GM19328 (cell line): ENCODE measurements around the gene PROX1.
A peak's percentile ranks its signal among the peaks of the same experiment; 100 is the strongest.

Source experiments
- ATAC-seq: cut with Tn5 transposase; IDR thresholded peaks from one replicate; pipeline ENCODE4 v1.9.1; 2021; ENCODE audit warnings: mild to moderate bottlenecking, moderate library complexity; ENCODE audit not compliant: unreplicated experiment

Gene PROX1, protein sequence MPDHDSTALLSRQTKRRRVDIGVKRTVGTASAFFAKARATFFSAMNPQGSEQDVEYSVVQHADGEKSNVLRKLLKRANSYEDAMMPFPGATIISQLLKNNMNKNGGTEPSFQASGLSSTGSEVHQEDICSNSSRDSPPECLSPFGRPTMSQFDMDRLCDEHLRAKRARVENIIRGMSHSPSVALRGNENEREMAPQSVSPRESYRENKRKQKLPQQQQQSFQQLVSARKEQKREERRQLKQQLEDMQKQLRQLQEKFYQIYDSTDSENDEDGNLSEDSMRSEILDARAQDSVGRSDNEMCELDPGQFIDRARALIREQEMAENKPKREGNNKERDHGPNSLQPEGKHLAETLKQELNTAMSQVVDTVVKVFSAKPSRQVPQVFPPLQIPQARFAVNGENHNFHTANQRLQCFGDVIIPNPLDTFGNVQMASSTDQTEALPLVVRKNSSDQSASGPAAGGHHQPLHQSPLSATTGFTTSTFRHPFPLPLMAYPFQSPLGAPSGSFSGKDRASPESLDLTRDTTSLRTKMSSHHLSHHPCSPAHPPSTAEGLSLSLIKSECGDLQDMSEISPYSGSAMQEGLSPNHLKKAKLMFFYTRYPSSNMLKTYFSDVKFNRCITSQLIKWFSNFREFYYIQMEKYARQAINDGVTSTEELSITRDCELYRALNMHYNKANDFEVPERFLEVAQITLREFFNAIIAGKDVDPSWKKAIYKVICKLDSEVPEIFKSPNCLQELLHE

DNA sequence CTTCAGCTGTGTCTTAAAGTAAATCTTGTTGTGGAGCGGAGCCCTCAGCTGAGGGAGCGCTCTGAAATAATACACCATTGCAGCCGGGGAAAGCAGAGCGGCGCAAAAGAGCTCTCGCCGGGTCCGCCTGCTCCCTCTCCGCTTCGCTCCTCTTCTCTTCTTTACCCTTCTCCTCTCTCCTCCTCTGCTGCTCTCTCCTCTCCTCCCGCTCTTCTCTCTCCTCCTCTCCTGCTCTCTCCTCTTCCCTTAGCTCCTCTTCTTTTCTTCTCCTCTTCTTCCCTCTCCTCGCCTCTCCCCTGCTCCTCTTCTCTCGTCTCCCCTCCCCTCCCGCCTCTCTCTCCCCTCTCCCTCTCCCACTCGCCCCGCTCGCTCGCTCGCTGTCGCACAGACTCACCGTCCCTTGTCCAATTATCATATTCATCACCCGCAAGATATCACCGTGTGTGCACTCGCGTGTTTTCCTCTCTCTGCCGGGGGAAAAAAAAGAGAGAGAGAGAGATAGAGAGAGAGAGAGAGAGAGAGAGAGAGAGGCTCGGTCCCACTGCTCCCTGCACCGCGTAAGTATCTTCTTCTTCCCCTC, at the start of gene PROX1:
PROX1 (plus strand) TSS at position 47 of the 580 bp plus-strand sequence. CDS start 8,563 bp downstream, outside the sequence.
- peak; percentile 64 for ATAC-seq

DNA sequence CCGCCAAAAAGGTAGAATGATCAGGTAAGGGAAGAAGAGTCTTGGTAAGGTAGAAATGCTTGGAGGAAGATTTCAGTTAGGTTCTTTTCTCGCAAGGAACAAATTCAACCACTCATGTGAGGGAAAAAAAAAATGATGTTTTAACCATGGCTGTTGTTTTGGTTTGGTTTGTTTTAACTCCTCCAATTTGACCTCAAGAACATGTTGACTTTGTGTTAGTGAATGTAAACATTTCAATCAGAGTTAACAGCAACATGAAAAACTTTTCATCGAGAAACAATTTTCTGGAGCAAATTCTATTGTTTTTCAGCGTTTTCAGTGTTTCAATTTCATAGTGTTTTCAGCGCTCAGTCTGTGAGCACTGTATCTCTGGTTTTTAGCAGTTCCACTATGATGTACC, 49.0 kb upstream of the PROX1 start:
- no peak for ATAC-seq

DNA sequence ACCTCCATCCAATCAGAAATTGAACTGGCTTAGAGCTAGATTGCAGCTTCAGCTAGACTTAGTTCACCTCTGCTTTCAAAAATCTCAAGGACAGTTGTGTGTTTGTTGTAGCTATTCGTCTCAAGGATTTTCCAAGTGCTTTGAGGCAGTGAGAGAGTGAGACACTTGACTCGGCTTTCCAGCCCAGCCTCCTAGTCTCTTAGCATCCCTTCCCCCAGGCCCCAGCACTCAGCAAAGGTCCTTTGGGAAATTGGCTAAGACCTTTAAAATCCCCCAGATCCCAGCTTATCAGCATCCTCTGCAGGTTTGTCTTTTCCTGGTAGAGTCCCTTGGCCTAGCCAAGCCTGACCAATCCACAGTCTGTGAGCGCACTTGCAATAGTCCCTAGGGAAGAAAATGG, 47.9 kb upstream of the PROX1 start:
- ATAC-seq: no peak

DNA sequence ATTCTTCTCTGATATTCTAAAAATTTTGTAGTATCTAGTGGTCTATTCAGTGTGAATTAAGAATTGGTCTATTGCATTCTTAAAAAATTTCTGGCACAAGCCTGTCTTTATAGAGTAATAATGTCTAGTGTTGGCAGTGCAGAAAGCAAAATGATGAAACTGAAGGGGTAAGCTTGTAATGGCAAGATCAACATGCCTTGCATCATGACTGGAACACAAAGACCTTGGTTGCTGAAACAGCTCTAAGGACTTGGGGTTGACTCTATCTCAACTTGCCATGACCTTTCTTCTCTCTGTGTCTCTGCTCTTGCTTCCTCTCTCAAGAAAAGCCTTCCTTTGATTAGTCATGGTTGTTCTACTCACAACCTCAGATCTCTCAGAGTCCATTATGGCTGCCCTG, 46.8 kb upstream of the PROX1 start:
- ATAC-seq: no peak

DNA sequence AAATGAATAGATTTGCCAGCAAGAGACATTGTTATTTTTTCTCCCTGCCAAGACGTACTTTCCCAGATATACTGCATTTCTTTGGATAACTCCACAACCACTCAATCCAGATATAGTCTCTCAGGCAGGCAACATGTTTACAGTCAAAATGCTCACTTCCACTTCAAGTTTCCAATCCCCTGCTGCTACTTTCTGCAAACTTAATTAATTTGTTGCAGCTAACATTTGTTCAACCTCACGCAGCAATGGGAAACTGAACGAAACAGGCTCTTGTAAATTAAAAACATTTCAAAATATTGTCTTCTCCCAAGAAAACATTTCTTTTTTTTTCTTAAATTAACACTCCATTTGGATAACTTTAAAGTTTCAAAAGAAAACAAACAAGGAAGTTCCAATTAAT, 45.7 kb upstream of the PROX1 start:
- no peak for ATAC-seq

DNA sequence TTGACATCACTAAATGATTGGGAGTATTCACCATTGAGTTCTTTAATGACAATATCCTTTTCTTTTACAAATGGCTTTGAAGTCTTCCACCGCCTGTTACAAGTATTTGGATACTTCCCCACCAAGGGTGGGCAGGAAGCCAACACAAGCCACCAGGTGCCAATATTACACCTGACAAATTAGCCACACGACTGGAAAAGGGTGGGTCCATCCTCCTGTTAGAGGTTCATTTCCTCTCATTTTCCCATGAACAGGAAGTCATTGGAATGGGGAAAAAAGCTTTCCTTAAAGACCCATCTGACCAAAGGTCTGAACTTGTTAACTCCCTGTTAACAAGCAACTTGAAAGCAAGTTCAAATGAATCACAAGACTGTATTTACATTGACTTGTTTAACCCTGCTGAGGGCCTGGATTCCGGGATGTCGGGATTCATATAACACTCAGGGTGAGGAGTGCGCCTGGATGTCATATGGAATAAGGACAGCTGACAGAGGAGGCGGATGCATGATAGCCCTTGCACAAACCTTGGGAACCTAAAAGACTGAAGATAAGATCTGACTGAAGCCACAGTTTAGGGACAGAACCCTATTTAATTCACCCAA, 40.5 kb upstream of the PROX1 start:
- ATAC-seq: no peak

DNA sequence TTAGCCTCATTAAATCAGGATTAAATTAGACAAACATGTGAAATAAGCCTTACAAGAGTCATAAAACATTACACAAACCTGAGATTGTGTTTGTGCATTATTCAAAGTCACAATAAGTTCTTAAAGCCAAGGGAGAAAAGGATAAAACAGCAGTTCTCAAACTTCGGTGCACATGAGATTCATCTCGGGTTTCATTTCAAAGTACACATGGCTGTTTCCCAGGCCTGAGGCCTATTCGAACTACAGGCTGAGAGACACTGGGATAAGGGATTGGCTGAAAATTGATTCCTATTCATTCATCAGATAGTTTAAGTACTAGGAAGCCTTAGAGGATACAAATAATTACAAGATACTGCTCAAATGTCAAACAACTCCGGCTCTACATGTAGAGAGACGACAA, 35.9 kb upstream of the PROX1 start:
- no peak for ATAC-seq

DNA sequence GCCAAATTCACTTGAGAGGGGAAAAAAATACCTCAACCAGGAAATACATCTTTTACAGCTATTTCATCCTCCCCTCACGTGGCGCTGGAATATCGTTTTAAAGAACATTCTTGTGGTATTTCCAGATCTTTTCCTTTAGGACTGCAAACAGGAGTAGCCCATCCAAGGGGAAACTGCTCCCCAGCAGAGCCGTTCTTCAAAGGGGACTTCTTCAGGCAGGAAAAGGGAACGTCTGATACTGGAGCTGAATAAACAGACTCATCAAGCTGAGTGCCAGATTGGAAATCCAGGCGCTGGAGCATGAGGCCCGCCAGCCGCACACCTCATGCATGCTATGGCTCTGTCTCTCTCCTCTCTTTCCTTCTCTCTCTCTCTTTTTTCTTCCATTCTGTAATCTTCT, 34.0 kb upstream of the PROX1 start:
- no peak for ATAC-seq

DNA sequence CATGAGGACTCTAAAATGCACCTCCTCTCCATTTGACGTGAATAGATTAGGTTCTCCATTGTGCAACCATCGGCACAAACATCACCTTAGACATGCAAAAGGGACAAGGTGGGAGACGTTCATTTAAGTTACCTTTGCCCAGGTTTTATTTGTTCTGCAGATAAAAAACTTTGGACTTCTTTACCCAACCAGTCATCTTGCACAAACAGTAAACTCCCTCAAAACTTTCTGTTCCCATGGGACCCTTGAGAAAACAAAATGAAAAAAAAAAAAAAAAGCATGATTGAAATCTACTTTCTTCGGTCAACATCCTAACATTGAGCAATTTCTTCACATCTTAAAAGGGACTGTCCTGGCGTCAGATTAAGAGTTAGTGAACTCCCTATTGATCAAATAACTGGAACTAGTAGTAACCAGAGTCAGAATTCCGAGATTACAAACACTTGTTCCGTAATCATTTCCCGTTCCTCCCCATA, 31.4 kb upstream of the PROX1 start:
- no peak for ATAC-seq

DNA sequence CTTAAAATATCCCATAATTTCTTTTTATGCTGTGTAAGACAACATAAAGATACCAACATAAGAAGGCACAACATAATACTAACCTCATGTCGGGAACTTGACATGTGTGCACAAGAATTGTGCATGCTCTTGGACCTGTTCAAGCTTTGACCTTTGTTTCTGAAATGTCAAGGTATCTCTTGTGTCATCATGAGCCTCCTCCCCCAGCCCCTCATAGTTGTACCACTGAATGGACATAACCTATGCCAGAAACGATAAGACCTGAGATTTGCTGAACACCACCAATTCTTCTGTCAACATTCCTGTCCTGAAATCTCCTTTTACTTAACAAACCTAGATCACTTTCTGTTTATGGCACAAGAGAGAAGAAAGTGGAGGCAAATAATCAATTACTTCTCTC, 29.4 kb upstream of the PROX1 start:
- ATAC-seq: no peak

DNA sequence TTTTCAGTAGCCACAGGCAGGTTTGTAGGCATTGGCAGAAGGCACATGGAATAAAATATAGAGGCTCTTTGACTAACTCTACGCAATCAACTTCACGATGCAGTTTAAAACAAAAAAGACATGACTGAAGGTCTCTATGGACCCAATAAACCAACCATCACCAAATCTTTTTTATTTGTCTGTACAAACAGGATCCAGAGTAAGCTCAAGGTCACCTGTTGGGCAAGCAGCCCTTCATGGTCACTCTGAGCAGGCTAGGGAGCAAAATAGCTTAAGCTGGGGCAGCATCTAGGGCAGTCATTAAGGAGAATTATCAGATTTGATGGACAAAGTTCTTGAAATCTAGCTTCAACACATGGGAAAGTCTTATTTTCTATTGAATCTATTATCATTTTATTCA, 26.8 kb upstream of the PROX1 start:
- no peak for ATAC-seq

DNA sequence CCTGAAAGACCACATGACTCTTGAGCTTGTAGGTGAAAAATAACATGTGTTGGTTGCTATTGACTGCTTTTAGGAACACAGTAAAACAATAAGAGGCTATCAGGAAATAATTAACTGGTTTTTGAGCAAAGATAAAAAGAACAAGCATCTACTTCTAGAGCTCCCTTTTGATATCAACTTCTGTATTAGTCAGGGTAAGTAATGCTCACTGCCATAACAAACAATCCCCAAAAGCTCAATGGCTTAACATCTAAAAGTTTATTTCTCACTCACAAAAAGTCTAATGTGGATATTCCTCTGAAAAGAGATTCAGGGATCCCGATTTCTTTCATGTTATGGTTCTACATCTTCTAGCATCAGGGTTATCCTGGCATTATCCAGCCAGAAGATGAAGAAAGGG, 25.3 kb upstream of the PROX1 start:
- no peak for ATAC-seq

DNA sequence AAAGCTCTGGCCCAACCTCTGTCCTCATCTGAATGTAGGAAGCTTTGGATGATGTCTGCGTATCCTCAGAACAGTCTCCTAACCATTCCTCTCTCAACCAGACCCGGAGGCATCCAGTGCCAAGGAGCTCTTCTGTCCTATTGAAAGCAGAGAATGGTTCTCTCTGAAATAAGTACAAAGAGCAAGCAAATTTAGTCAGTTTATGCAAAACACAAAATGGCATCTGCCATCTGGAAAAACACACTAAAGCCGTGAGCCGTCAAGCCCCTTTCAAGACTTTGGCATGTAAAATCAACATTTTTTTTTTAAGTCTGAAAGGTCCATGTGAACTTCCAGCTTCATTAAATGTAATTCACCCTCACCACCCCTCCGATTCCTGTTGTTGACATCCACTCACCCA, 21.7 kb upstream of the PROX1 start:
- no peak for ATAC-seq

DNA sequence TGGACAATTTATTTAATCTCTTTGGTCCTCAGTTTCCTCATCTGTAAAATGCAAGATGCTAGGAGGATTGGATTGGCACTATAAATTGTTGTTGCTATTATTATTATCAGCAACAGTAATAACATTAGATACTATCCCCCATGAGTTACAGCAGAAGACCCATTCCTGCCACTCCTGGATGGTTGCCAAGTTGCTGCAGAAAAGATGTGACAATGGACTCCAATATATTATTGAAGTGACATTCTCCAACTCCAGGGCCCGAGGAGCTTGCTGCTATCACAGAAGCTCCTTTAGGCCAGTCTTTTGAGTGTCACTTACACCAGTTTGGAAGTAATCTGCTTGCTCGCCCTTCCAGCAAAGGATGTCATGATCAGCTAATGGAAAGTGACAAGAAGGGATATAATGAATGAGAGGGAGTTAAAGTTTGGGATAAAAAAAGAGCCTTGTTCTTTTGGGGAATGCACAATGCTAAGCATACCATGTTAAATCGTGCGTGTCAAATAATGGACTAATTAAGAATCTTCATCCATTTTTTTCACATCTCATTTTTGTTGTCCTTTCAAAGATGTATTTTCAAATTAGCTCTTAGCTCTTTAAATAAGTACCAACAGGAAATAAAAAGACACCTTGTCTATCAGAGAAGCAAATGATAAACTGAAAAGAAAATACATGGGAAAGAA, 19.5 kb upstream of the PROX1 start:
- no peak for ATAC-seq

DNA sequence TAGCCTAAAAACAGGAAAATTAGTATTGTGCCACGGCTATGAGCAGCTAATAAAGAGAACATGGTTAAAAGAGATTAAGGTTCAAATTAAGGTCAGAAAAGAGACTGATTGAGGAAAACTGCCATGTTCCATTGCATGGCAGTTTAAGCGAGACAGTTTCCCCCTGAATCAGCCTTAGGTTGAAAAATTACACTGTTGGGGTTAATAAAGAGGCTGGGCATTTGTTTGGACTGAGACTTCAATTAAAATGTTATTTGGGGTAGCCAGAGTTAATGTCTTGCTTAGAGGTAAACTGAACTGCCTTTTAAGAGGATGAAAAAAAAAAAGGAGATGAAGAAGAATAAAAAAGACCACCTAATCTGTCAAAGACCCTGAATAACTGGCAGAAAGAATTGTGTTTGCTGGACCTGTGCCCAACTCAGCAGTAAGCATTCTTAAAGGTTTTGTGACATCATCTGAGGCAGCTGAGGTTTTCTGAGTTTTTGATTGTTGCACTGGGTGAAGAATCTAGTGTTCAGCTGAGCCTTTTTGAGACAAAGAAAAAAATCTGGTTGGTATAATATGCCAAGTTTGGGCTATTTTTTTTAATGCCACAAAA, 17.7 kb upstream of the PROX1 start:
- ATAC-seq: no peak

DNA sequence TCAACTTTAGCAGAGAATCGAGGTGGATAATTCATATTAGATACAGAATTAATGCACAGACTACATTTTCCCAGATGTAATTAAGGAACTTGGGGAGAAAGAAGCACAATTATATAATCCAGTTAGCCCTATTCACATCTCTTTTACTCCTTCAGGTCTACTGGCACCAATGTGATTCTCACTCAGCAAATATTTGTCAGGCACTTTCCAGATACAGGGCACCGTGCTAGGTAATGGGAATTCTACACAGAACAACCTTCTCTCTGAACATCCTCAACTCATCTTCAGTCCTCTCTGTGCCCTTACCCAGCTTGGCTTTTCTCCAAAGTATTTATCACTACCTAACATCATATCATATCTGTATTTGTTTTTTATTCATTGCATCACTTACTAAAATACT, 15.6 kb upstream of the PROX1 start:
- ATAC-seq: no peak

DNA sequence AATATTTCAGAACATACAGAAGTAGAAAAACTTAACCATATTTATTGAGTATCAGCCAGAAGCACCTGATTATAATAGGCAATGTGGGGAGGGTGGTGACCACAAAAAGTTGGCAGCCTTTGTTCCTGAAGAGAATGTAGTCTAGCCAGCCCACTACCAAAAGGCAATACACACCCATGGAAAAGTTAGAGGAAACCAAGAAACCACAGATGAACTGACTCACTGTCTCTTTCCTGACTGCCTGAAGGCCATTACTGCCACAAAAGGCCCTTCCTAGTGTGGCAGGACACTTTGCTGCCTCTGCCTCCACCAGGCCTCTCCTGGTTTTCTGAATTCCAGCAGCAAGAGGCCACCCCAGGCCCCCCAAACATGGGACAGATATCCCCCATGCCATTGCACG, 14.6 kb upstream of the PROX1 start:
- ATAC-seq: no peak

DNA sequence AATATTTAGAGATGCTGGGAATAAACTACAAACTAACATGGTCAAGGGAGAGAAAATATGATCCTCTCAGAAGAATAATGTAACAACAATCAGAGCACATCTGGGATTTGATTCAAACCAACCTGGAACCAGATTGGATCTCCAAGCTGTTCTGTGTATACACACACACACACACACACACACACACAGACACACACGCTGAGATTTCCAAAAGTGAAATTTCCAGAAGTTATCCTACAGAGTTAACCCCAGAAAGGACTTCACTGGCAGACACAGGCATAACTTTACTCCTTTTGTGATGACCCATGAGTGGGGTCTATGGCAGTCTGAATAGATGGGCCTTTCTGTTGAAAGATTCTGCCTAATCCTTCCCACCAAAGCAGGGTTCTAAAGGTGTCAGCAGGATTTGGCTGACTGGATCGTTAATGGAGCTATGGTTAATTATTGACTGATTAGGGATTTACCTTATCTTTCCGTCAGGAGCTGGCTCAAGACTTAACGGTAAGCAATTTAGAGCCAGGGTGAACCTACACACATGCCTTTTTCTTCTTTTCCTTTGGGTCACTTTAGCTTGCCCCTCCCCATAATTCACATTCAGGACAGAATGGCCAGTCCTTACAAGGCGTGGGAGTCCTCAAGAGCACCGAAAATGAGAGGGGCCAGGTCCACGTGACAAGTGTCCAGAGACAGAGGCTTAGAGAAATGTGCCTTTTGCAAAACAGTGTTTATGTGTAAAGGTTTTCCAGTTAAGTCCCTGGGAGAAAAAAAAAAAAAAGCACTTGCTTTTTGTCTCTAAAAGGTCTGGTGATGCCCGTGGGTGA, 10.9 kb upstream of the PROX1 start:
- ATAC-seq: no peak

DNA sequence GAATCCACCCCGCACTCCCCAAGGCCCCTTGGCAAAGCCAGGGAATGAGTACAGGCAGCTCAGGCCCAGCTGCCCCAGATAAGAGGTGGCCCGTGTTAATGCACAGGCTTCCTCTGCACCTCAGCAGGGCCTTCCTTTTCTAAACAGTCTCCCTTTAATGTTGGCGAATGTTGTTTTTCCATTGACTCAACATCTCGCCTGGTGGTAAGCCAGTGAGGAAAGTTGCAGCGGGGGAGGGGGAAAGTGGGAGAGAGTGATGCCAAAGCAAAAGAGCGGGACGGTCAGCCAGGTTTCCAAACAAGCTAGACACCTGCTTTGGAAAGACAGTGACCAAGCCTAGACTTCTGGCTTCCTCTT, 10.3 kb upstream of the PROX1 start:
- ATAC-seq: no peak

DNA sequence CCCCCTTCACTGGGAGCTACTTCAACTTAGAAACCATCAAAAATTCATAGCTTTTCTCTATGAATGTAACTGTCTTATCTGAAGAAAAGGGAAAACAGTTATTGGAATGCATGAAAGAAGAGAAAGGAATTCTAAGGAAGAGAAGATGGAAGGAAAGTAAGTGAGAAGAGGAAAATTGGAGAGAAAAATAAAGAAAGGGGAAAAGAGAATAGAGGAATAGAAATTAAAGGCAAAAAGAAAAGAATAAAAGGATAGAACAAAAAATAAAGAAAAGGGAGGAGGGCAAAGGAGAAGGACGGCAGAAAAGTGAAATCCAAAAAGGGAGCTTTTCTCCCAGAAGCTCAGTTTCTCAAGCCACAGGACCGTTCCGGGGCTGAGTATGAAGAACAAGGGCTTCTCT, 9.9 kb upstream of the PROX1 start:
- ATAC-seq: no peak
